Stimulated activated CD4-positive, alpha-beta T cell treated with anti-CD3 and anti-CD28 coated beads, TNF-alpha, amount 100 ng/mL, for 1 hour (primary cell): ENCODE data around the gene ZNF516.

Experiments
- DNase-seq, 3 donors: peaks; one replicate each; pipeline ENCODE4 v3.0.0-alpha.2; 2020; ENCODE audit warnings: low read depth in 3 of 3, low spot score in 1 of 3

Gene ZNF516

DNA sequence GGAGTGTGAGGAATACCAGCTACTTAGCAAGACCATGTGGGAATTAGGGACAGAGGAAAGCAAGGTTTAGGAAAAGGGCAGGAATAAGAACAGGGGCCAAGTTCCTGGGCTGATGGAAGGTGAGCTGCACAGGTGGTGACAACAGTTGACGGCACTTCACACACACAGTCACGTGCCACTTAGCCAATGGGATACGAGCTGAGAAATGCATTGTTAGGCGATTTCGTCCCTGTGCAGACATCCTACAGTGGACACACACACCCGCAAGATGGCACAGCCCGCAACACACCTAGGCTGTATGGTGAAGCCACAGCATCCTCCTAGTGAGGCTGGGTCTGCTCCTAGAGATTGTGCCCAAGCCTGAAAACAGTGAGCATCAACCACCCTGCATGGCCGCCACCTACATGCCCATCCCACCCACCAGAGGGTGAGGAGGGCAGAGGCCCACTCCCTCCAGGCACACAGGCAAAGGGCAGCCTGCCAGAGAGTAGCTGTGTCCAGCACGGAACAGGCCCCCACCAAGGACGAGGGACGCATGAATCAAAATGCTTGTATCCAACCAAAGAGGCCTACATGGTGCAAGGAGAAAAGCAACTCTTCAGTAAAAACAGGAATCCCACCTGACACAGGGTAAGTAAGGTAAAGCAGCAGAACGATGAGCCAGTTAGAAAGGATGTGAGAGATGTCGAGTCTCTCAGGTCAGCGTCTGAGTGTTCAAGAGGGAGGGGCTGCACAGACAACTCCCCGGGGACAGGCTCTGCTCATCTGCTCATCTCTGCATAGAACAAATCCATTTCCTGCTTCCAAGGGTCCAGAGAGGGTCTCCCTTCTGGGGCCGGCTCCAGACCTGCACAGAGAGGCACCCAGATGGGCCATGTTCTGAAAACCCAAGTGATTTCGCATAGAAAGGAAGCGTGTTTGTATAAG lies 51.3 kb downstream of the ZNF516 start:
- DNase-seq: no peak

DNA sequence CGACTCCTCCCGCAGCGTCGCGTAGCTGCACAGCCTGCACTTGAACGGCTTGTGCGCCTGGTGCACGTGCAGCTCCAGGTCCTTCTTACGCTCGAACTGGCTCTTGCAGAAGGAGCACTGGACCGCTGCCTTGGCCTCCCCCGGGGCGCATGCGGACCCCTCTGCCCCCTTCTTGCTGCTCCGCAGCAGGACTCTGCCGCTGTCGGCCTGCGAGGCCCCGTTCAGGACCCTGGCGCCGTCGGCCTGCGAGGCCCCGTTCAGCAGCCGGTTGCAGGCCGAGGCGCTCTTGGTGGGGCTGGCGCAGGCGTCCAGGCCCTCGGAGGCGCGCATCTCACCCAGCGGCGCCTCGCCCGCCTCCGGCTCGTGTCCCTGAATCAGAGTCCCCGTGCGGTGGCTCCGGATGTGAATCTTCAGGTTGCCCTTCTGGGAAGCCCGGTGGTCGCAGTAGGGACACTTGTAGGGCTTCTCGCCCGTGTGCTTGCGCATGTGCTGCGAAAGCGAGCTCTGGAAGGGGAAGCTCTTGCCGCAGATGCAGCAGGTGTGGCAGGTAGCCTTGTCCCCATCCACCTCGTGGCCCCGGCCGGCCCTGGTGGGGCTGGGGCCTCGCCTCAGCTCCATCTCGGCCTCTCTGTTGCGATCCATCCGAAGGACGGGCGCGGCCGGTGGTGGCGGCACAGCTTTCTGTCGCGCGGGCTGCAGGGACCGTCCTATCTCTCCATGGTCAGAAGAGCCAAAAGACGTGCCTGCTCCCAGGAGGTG lies 52.5 kb downstream of the ZNF516 start:
- no peak for DNase-seq

DNA sequence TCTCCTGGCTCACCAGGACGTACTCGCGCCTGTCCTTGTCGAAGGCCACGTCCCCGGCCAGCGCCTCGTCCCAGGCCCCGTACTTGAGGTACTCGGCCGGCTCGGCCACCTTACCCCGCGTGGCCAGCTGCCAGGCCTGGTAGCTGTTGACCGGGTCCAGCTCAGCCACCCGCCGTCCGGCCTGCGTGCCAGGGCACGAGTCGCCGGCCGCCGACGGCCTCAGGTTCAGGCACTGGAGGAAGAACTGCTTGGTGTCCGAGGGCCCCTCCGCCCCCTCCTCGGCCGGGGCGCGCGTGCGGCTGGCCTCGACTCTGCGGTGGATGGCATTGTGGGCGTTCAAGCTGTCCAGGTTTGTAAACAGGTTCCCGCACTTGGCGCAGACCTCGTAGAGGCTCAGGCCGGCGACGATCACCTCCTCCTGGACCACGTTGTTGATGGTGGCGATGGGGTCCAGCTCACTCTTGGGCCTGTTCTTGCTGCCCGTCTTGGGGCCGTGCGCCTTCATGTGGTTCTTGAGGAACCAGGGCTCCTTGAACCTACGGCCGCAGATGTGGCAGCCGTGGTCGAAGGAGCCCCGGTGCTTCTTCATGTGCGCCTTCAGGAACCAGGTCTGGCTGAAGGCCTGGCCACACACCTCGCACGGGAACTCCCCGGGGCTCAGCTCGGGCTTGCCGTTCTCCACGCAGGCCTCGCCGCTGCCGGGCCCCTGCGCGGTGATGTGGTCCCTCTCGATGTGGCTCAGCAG lies 53.2 kb downstream of the ZNF516 start:
- DNase-seq: no peak

DNA sequence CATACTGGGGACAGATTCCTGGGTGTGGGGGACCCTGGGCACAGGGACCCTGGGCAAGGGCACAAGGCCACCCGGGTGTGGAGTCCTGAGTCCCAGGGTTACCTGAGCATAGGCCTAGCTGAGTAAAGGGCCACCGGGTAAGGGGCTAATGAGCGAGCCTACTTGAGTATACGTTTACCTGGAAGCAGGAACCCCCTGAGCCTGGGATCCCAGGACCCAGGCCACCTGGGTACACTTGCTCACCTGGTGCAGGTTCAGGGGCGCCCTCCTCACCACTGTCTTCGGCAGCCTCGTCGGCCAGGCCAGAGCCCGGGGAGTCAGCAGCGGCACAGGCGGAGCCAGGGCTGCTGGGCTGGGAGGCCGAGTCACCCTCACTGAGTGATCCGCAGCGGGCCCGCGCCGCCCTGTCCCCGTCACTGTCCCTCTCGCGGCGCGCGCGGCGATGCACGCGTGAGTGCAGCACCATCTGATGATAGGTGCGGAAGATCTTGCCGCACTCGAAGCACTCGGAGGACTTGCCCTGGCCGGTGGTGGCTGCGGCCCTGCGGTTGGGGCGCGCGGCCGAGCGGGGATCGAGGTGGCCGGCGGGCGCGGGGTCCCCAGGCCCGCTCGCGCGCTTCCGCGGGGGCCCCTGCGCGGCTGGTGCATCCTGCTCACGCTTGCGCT lies 53.9 kb downstream of the ZNF516 start:
- no peak for DNase-seq

DNA sequence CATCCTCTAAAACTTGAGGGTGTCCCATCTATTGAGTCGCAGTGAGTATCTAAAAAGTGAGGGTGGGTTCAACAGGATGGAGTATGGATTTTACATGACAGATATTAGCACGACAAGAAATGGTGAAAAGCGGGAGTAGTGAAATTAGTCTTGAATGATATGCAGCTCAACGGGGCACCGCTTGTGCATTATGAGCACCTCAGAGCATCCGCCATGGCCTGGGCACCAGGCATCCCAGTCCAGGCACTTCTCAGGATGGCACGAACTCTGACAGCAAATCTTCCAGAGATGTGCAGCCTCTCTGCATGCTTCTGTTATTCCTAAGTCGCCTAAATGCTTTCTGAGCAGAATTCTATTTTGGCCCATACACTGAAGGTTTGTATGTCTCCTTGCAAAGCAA lies 57.1 kb downstream of the ZNF516 start:
- DNase-seq: no peak

DNA sequence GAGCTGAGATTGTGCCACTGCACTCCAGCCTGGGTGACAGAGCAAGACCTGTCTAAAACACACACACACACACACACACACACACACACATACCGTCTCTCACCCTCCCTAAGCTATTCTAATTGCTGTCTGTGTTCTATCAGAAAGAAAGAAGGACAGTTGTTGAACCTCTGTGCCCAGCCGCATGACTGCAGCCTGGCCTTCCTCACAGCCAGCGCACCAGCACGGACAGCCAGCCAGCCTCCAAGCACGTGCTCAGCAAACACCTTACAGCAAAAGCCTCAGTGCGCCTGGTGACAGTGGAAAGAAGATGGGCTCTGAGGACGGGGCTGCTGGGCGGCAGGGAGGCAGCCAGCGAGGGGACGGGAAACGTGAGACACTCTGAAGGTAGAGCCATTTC lies 58.0 kb downstream of the ZNF516 start:
- no peak for DNase-seq

DNA sequence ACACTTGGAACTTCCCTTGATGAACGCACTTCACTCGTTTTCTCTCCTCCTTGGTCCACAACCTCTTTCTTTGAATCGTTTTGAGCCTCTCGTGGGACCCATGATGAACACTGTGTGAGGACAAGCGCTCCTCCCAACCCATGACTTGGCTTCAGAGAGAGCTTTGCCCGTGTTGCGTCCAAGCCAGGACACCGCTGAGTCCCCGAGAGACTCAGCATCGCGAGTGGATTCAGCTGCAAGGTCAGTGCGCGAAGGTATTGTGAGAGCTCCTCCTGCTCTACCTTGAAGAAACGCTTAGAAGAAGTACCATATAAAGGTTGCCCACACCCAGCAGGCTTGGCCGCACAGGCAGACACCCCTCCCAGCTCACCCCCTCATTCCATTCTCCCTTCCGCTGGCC lies 58.7 kb downstream of the ZNF516 start:
- DNase-seq: no peak

DNA sequence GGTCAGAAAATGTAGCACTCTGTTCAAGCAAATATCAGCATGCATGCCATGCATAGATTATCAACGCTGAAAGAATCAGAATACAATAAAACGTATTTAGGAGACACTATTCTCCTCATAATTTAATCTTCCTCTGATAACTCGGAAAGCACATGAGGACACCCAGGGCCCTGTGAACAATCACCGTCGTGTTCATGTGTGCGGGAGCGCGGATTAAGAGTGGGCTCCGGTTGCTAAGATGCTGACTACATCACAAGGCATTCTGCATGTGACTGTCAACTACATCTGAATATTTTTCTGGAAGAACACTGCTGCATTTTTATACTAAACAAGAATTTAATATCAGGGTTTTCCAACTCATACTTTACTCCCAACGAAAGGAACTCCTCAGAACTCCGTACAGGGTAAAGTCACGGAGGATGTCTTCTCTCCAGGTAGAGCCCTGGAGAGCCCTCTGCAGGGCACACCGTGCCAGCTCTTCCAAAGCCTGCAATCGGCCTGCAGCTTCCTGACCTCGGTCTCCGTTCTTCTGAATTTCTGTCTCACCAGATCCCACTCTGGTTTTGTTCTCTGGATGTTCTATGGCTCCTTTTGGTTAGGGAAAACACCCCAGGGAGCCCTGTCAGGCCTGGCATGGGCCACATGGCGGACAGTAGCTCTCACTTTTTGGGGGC lies 59.6 kb downstream of the ZNF516 start:
- DNase-seq: no peak

DNA sequence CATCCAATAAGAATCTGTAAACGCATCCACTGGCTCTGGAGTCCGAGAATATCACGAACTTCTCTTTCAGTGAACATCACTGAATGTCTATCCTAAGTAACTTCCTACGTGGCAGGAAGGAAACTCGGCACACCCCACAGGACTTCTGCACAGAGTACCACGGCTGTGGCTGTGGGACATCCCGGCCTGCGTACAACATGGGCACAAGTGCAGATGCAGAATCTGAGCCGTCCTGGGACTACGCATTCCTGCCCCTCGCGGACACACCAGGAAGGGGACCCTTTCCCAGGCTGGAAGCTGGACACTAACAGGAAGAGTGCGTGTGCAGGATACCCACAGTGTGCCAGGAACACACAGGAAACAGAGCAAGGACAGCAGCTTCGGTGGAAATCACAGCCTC lies 60.6 kb downstream of the ZNF516 start:
- no peak for DNase-seq

DNA sequence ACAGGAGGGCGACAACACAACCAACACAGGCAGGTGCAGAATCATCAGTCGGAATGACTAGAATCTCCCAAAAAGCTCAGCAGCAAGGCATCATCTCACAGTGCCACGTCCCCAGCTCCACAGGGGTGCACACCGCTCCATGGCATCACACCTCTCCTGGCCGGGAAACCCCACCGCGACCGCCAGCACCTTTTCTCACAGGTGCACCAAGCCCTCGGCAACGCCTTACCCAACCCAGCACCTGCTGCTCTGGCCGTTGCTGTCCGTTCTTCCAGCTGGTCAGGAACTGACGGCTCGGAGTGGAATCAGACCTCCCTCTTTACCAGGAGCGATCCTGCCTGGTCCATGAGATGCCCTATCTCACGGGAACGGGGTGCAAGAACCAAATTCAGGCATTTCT lies 61.3 kb downstream of the ZNF516 start:
- DNase-seq: no peak

DNA sequence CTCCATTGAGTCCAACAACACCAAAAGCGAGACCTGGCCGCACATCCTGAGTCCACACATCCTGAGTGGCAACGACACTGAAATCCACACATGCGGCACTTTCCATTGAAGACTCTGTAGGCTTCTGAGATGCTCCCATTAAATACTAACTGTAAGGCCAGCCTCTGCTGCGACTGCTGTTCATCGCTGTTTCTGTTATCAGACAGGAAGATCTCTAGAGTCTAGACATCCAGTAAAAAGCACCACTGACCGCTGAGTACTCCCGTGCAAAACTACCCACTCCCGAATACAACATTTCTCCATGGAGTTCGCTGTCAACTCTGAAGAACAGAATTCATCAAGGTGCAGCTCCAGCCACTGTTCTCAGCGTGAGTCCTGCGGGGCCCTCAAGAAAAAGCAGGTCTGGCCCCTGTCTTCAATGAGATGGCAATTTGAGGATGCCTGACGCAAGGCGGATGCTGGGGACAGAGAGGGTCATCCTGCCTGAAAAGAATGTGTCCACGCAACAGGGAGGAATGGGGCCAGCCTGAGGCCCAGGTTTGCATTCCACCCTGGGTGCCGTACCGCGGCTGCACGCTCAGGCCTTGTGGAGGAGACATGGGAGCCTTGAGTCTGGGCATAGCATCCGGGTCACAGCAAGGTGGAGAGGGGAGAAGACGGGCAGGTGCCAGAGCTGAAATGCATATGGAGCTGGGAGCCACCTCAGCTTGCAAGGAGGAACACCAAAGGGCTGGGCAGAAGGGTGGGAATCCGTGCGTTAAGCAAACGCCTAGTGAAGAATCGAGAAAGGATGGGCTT lies 61.9 kb downstream of the ZNF516 start:
- DNase-seq: no peak

DNA sequence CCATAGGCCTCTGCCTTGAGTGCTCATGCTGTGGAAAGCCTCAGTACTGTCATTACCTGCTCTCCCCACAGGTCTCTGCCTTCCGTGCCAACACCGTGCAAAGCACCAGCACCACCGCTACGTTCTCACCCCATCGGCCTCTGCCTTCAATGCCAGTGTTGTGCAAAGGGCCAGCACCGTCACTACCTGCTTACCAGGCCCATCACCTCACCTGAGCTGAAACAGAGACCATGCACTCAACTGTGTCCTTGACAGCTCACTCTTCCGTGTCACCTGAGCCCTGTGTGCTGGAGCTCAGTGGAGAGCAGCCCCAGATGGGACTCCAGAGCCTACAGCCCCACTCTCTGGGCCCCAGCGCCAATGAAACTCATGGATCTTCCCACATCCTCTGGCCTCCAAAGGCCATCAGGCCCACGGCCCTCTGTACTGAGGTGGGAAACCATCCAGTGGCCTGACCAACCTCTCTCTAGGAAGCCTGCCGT lies 62.7 kb downstream of the ZNF516 start:
- DNase-seq: no peak

DNA sequence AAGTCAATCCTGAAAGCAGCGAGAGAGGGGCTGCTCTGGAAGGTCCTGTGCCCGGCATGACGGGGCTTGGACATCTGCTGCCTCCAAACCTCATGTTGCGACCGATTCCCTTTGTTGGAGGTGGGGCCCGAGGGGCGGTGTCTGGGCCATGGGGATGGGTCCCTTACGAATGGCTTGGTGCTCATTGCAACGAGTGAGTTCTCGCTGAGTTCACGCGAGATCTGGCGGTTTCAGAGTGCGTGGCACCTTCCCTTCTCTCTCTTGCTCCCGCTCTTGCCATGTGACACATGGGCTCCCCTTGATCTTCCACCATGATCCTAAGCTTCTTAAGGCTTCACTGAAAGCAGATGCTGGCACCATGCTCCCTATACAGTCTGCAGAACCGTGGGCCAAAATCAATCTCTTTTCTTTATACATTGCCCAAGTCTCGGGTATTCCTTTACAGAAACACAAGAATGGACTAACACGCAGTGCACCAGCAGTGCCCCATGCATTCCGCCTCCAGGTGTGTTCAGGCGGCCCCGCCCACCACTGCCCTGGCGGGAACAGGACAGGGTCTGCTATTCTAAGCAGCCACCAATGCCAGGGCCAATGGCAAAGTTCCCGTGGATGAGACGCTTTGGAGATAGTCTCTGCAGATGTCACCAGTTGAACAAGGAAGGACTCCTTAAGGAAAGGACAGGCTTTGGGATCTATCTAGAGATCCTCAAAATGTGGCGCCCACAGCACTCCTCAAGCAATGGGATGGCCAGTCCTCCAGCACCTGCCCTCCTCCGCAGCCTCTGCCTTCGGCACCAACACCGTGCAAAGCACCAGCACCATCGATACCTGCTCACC lies 63.4 kb downstream of the ZNF516 start:
- DNase-seq: no peak

DNA sequence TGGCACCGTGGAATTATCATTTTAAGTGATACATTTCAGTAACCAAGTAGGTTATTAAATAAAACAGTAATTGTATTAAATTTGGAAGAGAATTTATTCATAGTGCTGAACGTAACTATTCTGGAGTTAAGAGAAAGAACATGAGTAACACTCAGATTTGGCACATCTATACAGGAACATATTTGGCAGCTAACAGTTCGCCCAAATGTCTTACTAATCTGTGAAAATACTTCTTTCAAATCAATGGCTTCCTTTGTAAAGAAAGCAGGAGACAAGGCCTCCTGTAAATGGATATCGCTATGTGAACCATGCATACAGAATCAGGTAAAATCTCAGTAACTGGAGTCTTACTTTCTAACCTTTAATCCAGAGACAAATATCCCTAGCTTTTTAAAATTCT lies 64.4 kb downstream of the ZNF516 start:
- DNase-seq: no peak

DNA sequence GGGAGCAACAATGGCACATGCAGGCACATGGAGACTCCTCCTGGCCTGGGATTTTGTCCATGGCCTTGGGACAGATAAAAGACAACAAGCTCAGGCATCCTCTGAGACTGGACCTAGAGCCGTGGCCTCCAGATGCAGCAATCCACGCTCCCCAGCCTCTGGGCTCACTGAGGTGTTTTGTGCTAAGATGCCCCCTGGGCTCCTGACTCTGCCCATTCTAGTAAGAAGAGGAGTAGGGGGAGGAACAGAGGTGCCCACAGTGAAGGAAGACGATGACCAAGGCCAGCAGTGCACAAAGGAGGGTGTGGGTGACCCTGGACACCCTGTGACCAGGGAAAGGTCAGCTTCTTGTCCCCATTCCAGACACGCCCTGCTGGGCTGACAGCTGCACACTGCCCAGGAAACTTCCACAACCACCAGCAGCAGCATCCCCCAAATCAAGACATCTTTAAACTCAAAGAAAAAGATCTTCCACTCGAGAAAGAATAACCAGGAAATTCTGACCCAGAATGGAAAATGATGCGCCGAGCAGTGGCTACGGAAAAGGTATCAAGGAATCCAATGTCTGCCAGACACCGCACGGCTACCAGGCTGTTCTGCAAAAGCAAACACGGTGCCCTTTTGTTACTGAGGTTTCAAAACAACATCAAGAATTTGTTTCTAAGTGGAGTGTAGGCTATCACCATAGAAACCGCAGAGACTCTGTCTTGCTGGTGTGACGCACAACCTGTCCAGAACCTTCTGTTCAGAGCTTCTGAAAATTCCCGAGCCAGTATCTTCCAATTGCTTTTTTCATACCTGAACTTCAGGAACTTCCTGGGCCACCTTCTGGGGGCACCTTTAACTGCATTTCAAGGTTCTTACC lies 65.5 kb downstream of the ZNF516 start:
- DNase-seq: no peak

DNA sequence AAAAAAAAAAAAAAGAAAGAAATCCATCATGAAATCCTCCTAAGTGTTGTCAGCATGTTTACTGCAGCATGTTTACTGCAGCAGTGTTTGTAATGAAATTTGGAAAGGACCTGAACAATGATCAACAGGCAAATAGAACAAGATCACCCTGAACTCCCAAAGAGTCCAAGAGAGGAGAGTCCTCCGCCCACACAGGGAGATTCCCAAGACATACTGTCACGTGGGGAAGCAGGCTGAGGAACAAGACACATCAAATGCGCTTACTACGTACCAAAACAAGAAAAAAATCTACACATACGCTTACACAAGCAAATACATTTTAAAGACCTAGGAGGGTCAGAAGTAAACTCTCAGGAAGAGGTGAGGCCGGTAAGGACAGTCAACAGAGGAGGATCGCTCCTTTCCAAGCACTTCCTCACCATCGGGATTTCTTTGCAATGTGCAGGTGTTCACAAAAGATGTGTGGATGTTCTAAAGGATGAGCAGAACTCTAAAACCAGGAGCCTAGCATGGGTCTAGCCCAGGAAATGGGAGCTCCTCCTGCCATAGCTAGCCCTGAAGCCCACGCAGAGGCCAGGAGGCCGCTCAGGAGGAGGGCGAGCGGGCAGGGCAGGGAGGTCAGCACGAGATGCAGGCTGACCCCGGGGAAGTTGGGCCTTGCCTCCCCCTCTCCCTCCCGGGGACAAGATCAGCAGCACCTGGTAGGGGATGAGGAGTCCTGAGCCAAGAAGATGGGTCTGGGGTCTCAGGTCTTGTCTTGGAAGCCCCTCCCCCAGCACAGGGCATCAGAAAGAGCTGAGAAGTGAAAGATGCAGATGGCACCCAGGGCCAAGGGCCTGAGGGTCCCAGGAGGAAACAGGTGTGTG lies 66.4 kb downstream of the ZNF516 start:
- DNase-seq: no peak

DNA sequence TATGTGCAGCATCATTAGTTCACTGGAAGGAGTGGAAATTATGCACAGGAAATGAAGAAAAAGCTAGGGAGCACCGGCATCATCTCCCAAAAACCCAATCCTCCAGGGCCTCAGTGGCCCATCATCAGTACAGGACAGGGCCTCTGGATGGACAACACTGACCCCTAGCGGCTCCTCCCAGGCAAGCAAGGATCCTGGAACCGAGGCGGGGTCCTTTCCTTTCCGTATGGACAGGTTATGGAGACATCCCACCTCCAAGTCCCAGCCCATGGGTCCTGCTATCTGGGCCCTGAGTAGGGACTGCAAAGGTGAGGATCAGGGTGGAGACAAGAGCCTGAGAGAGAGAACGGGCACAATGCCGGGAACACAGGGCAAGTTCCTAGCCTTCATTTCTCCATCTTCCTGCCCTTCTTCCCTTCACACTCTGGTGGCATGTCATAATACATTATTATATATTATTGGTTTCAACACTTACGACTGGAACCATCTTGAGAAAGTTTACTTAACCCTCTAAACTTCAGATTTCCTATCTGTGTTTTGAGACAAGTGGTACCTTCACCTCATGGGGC lies 68.2 kb downstream of the ZNF516 start:
- no peak for DNase-seq
